Osteocyte (in vitro differentiated cells): Measurements from ENCODE around the gene VSX2. TPM values are rescaled to one million over a fixed set of nuclear protein-coding genes. Genes with fewer than 3 reads are reported as not detected.

Experiments used
- DNase-seq: peaks from one replicate; pipeline ENCODE4 v3.0.0; 2021; ENCODE audit warnings: mixed read lengths; ENCODE audit not compliant: unreplicated experiment; ENCODE audit errors: extremely low spot score
- H3K27ac Mint-ChIP-seq: one replicate; pipeline ENCODE4 v1.8.0; 2021; ENCODE audit warnings: mild to moderate bottlenecking, mixed read lengths; ENCODE audit not compliant: unreplicated experiment
- H3K27me3 Mint-ChIP-seq: one replicate; pipeline ENCODE4 v1.8.0; 2021; ENCODE audit warnings: mixed read lengths; ENCODE audit not compliant: unreplicated experiment
- H3K36me3 Mint-ChIP-seq: one replicate; pipeline ENCODE4 v1.8.0; 2021; ENCODE audit warnings: mixed read lengths; ENCODE audit not compliant: unreplicated experiment
- H3K4me1 Mint-ChIP-seq: one replicate; pipeline ENCODE4 v1.8.0; 2021; ENCODE audit warnings: mixed read lengths; ENCODE audit not compliant: unreplicated experiment
- H3K4me3 Mint-ChIP-seq: one replicate; pipeline ENCODE4 v1.8.0; 2021; ENCODE audit warnings: mild to moderate bottlenecking, moderate library complexity, mixed read lengths; ENCODE audit not compliant: unreplicated experiment
- H3K9me3 Mint-ChIP-seq: one replicate; pipeline ENCODE4 v1.8.0; 2021; ENCODE audit warnings: mixed read lengths; ENCODE audit not compliant: unreplicated experiment
- CTCF ChIP-seq: fragments of 200-600 bp; sonication (generic); IDR thresholded peaks from 2 replicates; pipeline ENCODE4 v1.5.0; 2021; ENCODE audit warnings: antibody characterized with exemption, mild to moderate bottlenecking, moderate library complexity
- total RNA-seq: library from RNA; stranded (reverse); gene quantifications from 2 replicates; pipeline ENCODE4 v1.2.1, GENCODE V29; 2021

VSX2 gene
- total RNA-seq, 1 donor from 2014 or later = not detected

GRCh38 chr14:74309125-74310022 is 70.1 kb downstream of the VSX2 start:
- no peak for DNase-seq
- H3K9me3 Mint-ChIP-seq = no peaks in the 10 kb centered on the region
- no peak overlapping the region for H3K27ac Mint-ChIP-seq
- no peak for TF ChIP-seq CTCF
- H3K4me1 Mint-ChIP-seq = no peaks in the 10 kb centered on the region
- no peak overlapping the region for H3K4me3 Mint-ChIP-seq
- peaks cover 16% of the 10 kb centered on the region for H3K27me3 Mint-ChIP-seq
- no peaks in the 10 kb centered on the region for H3K36me3 Mint-ChIP-seq

- no peaks in the 10 kb centered on the region for H3K36me3 Mint-ChIP-seq
- H3K27ac Mint-ChIP-seq = no peak overlapping the region
- no peaks in the 10 kb centered on the region for H3K9me3 Mint-ChIP-seq
- H3K4me3 Mint-ChIP-seq = no peak overlapping the region
- no peak for DNase-seq
- H3K27me3 Mint-ChIP-seq = peaks cover 20% of the 10 kb centered on the region
- no peaks in the 10 kb centered on the region for H3K4me1 Mint-ChIP-seq
- no peak for TF ChIP-seq CTCF
Measured at GRCh38 chr14:74312161-74312560, 72.9 kb downstream of the VSX2 start.

Other genes with a start within 250 kb of the VSX2 start
- gene ENTPD5, start 220.2 kb upstream of the VSX2 start, total RNA-seq = 17.0 and 18.4 TPM in 2 replicates
- gene BBOF1, start 220.1 kb upstream of the VSX2 start, total RNA-seq = 8.0 and 9.1 TPM in 2 replicates
- gene ALDH6A1, start 155.0 kb upstream of the VSX2 start, total RNA-seq = 25.6 and 25.7 TPM in 2 replicates
- 9.0 and 10.4 TPM in 2 replicates for gene LIN52, start 154.5 kb upstream of the VSX2 start, total RNA-seq
- gene ABCD4, start 63.5 kb downstream of the VSX2 start, total RNA-seq = 58.6 and 62.0 TPM in 2 replicates
- gene VRTN, start 109.0 kb downstream of the VSX2 start, total RNA-seq = not detected in 2 replicates
- gene SYNDIG1L, start 186.8 kb downstream of the VSX2 start, total RNA-seq = 0.26 TPM in 1 of 2 replicates, not detected in the other